ENCODE data around the gene KIFAP3. TPM values are rescaled to one million over a fixed set of nuclear protein-coding genes. Genes with fewer than 3 reads are reported as not detected.
A peak's percentile ranks its signal among the peaks of the same experiment; 100 is the strongest.

KIFAP3 gene
- total and polyA plus RNA-seq, 4 donors, result 4.5 to 11.1 (median 6.9) TPM

GRCh38 chr1:170067253-170067819 lies 7.2 kb downstream of the KIFAP3 start:
- Histone ChIP-seq H3K9me3 (ENCODE audit: control insufficient read depth in 4 of 4, low read length in 3 of 4) (peaks cover 0 to 2% (median 0%) of the 10 kb centered on the region in 4 donors), H3K9ac (ENCODE audit: low read depth in 1 of 2, low read length in 2 of 2) (no peak overlapping the region), H3K27me3 (ENCODE audit: control insufficient read depth in 4 of 4, insufficient read depth in 4 of 4, low read length in 3 of 4) (no peaks in the 10 kb centered on the region), H3K4me1 (ENCODE audit: control insufficient read depth in 4 of 4, insufficient read depth in 4 of 4, low read length in 3 of 4) (peaks cover 3 to 18% (median 13%) of the 10 kb centered on the region in 4 donors), H3K36me3 (ENCODE audit: control insufficient read depth in 4 of 4, insufficient read depth in 3 of 4, low read depth in 1 of 4, low read length in 3 of 4) (no peaks in the 10 kb centered on the region), H3K27ac (ENCODE audit: low read depth in 1 of 2, low read length in 2 of 2) (peak overlapping the region; percentile 63 to 76), H3K4me3 (ENCODE audit: low read depth in 1 of 3, low read length in 3 of 3) (peak overlapping the region; percentile 31 to 38 (median 38))
- TF ChIP-seq RAD21 (IDR thresholded peaks at IDR 0.05) (peak; percentile 47 to 68), SP1 (IDR thresholded peaks at IDR 0.05) (peak; percentile 25), YY1 (IDR thresholded peaks at IDR 0.05) (peak; percentile 74), JUND (IDR thresholded peaks at IDR 0.05) (no peak), RXRA (IDR thresholded peaks at IDR 0.05) (peak; percentile 32 to 35), HNF4A (conservative IDR thresholded peaks at IDR 0.05) (peak; percentile 53 to 64), FOXA2 (IDR thresholded peaks at IDR 0.05) (no peak), MAX (IDR thresholded peaks at IDR 0.05) (no peak), ATF3 (IDR thresholded peaks at IDR 0.05) (no peak)
- DNase-seq (ENCODE audit: low spot score), result no peak
- WGBS, result 18% methylated on average over 3 of the region's 3 CpGs

- Histone ChIP-seq H3K9me3 (ENCODE audit: control insufficient read depth in 4 of 4, low read length in 3 of 4) (no peaks in the 10 kb centered on the region), H3K9ac (ENCODE audit: low read depth in 1 of 2, low read length in 2 of 2) (no peak overlapping the region), H3K36me3 (ENCODE audit: control insufficient read depth in 4 of 4, insufficient read depth in 3 of 4, low read depth in 1 of 4, low read length in 3 of 4) (no peaks in the 10 kb centered on the region), H3K4me1 (ENCODE audit: control insufficient read depth in 4 of 4, insufficient read depth in 4 of 4, low read length in 3 of 4) (peaks cover 3 to 18% (median 13%) of the 10 kb centered on the region in 4 donors), H3K27me3 (ENCODE audit: control insufficient read depth in 4 of 4, insufficient read depth in 4 of 4, low read length in 3 of 4) (no peaks in the 10 kb centered on the region), H3K27ac (ENCODE audit: low read depth in 1 of 2, low read length in 2 of 2) (no peak overlapping the region), H3K4me3 (ENCODE audit: low read depth in 1 of 3, low read length in 3 of 3) (no peak overlapping the region)
- 96% methylated on average over 1 of the region's 1 CpG for WGBS
- DNase-seq (ENCODE audit: low spot score), result no peak
- TF ChIP-seq CTCF (IDR thresholded peaks at IDR 0.05; ENCODE audit: low read depth, low read length, missing input control) (no peak), GABPA (IDR thresholded peaks at IDR 0.05 in 1 of 2, conservative IDR thresholded peaks at IDR 0.05 in 1 of 2) (no peak), REST (IDR thresholded peaks at IDR 0.05) (no peak), HNF4G (IDR thresholded peaks at IDR 0.05) (no peak), RAD21 (IDR thresholded peaks at IDR 0.05) (no peak), FOXA1 (IDR thresholded peaks at IDR 0.05) (no peak), ATF3 (IDR thresholded peaks at IDR 0.05) (no peak)
Measured at GRCh38 chr1:170064821-170065220, 9.7 kb downstream of the KIFAP3 start.
